Dermis microvascular lymphatic vessel endothelial cell (primary cell): Measurements from ENCODE around the gene NFKB1. TPM values are rescaled to one million over a fixed set of nuclear protein-coding genes. Genes with fewer than 3 reads are reported as not detected.

Experiments
- DNase-seq, 2 donors: peaks; one replicate each; pipeline versions ENCODE4 v3.0.0 to v3.0.0-alpha.2; 2010; ENCODE audit warnings: low read depth in 2 of 2
- total RNA-seq: library from RNA; depleted of rRNA; stranded (reverse); fragments of >200 nt; gene quantifications from 2 replicates; pipeline ENCODE4 v1.2.1, GENCODE V29; 2014

NFKB1 gene
- total RNA-seq, 1 donor from 2014 or later, result 43.5 TPM

- DNase-seq, result peak in 1 of 2 donors; percentile 44
These were observed 124.2 kb downstream of the NFKB1 start for GRCh38 chr4:102625232-102625930.

DNA sequence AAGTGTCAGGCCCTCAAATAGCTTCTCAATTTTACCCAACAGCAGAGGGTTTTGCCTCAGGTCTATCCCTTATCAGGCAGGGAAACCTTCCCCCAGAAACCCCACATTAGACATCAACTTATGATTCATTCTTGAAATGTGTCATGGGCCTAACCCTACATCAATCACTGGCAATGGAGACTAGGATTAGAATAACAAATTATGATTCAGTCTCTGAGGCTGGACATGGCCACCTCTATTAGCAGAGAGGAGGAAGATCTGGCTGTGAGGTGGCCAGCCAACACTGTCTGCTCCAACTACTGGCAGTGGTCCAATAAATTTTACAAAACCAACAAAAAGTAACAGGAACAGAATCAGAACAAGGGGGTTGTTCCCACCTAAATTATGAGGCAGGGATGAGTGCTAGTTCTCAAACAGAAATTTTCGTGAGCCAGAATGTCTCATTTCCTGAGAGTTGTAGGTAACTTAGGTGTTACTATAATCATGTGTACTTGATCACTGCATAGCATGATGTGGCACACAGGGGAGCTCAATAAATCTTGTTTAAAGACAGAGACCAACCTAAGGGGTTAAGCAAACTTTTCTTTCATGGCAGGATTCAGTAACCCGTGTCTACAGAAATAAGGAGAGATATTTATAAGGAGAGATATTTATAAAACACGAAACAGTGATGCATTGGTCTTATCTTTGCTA is 126.8 kb downstream of the NFKB1 start:
- peak in 1 of 2 donors; percentile 75 for DNase-seq

DNA sequence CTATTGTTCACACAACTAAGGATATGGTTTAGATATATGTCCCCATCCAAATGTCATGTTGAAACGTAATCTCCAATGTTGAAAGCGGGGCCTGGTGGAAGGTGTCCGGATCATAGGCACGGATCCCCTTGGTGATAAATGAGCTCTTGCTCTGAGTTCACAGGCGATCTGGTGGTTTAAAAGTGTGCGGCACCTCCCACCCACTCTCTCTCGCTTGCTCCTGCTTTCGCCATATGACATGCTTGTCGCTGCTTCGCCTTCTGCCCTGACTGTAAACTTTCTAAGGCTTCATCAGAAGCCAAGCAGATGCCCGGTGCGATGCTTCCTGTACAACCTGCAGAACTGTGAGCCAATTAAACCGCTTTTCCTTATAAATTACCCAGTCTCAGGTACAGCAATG is 128.5 kb downstream of the NFKB1 start:
- no peak for DNase-seq

GRCh38 chr4:102631616-102632015 is 130.5 kb downstream of the NFKB1 start:
- DNase-seq, result no peak

GRCh38 chr4:102632241-102633065 is 131.3 kb downstream of the NFKB1 start:
- DNase-seq, result no peak

GRCh38 chr4:102633100-102633499 is 131.9 kb downstream of the NFKB1 start:
- DNase-seq, result no peak

- no peak for DNase-seq
These were observed 136.2 kb downstream of the NFKB1 start for GRCh38 chr4:102637391-102637790.

GRCh38 chr4:102638621-102639020 is 137.5 kb downstream of the NFKB1 start:
- no peak for DNase-seq

DNA sequence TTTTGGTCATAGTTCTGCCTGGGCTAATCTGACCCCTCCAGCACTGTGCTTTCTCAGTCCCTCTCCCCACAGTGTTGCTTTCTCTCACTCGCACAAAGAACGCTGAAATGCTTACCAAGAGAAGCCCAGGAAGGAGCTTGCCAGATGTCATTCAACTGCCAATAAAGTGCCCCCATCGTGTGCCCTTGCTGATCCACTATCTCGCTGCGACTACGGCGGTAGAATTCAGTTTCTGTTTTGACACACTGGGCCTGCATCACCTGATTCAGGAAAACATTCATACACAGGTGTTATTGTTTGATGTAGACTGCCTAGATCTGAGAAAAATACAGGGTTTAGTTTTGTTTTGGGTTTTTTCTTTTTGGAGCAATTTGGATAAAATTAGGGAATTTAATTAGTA is 138.4 kb downstream of the NFKB1 start:
- no peak for DNase-seq

DNA sequence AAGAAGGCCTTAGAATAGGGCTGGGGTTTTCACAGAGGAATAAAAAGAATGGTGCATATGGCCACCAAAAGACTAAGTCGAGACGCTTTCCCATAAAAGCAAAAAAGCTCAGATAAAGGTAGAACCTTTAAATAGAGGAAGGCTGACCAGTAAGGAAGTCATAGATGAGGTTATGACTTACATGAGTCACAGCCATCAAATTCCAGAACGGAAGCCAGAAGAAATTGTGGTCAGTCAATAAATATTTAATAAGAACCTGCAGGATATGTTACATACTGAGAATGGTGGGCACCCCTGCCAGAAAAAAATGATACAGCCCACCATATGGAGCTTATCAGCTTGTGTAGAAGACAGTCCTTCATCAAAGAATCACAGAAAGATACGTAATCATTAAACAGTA is 139.5 kb downstream of the NFKB1 start:
- peak in 1 of 2 donors; percentile 62 for DNase-seq

DNA sequence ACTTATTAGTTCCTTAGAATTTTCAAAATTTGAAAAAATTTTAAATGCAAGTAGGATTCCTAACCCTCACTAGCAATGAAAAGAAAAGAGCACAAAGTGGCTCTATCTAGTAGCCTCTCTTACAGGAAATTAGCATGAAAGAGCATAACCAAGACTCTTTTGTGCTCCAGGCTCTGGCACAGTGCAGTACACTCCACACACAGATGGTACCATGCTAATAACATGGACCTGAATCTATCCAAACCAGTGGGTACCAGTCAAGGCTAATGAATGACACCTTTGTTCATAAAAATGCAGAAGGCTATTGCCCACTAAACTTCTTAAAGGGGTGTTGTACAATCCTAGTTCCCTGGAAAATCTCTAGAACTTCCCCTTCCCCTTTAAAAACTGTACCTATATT is 140.6 kb downstream of the NFKB1 start:
- DNase-seq, result no peak

GRCh38 chr4:102642631-102643298 is 141.6 kb downstream of the NFKB1 start:
- DNase-seq, result no peak

DNA sequence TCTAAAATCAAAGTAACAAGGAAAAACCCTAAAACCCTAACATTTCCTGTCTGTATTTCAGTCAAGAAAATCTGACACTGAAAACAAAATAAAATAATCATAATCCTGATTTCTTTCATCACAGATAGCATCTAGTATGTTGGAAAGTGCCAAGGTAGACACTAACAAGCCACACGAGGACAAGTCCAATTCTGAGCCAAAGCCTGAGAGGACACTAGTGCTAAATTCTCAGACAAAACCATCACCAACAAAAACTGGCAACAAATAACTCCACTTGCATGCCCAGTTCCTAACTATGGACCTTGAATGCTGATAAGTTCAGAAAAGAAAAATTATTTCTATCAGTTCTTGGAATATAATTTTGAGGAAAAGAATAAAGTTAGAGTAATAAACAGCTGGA is 146.0 kb downstream of the NFKB1 start:
- no peak for DNase-seq

DNA sequence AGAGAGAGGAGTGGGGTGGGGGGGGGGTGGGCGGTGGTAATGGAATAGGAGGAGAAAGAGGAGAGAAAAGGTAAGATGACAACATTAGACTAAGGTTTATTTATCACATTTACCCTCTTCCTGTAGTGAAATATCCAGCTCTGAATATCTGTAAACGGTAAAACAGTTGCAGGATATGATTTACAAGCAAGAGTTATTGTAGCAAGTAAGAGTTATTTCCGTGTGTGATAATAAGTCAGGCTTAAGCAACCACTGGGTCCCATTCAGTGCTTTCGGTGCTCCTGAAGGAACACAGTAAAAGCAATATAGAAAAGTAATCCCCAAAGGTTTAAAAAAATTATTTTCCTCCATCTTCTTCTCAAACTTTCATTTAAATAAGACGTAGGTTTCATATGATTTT is 156.0 kb downstream of the NFKB1 start:
- DNase-seq, result no peak

- DNase-seq, result no peak
These were observed 161.9 kb downstream of the NFKB1 start for GRCh38 chr4:102663073-102663472.

- no peak for DNase-seq
These were observed 164.4 kb downstream of the NFKB1 start for GRCh38 chr4:102665527-102665926.

Other genes with a start within 250 kb of the NFKB1 start
- gene SLC39A8, start 155.9 kb upstream of the NFKB1 start, total RNA-seq, result 3.9 and 6.2 TPM in 2 replicates